Measurements from ENCODE around the gene KIF13A. TPM values are rescaled to one million over a fixed set of nuclear protein-coding genes. Genes with fewer than 3 reads are reported as not detected.
"Not testable (repeated sequence)": the region's sequence is repeated elsewhere in the genome, so short reads cannot be mapped to it uniquely, and the experiment has no call there.

KIF13A gene
- total RNA-seq, 1 experiment from 2014 or later: 14.1 TPM

DNA sequence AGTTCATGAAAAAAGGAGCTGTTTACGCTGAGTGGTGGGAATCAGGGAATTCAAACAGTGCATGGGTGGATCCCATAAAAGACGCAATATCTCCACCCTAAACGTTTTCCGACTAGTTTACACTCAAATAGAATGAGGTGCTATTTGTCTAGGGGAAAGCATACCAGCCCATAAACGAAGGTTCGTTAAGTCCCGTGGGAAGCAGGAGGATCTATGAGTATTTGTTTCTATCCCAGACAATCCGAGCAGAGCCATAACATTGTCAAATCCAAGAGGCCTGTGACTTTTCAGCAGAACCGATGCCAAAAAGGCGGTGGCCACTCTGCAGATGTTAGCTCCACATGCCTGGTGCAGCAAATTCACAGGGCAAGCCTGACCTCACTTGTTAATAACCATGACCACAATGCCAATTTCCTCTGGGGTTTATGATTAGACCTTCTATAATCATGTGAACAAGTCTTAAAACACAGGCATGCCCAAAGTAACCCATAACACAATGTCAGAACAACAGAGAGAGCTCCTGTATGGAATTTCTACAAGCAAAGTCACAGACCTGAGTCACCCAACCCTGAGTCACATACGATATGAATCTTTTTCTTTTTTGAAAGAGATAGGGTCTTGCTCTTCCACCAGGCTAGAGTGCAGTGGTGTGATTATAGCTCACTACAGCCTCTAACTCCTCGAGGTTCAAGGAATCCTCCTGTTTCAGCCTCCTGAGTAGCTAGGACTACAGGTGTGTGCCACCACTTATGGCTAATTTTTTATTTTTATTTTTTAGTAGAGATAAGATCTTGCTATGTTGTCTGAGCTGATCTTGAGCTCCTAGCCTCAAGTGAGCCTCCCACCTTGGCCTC, 123.3 kb downstream of the KIF13A start:
- BruUV-seq (replicated peaks): no TSS peak
- H3K9me3 Mint-ChIP-seq (ENCODE audit: low read depth, unreplicated experiment): no peaks in the 10 kb centered on the region
- no peak for TF ChIP-seq CTCF (IDR thresholded peaks at IDR 0.05; ENCODE audit: unreplicated experiment)
- DNase-seq: no peak
- H3K36me3 Mint-ChIP-seq (ENCODE audit: insufficient read depth, unreplicated experiment): no peaks in the 10 kb centered on the region
- intact Hi-C loops (cut with micrococcal nuclease; ENCODE audit: unreplicated experiment): loop anchor here (10.0 kb wide), 1 partner anchor 121 kb away; the partner anchor contains the start of gene KIF13A
- H3K27ac Mint-ChIP-seq (ENCODE audit: unreplicated experiment): no peak overlapping the region
- CTCF ChIA-PET: interaction anchor here (0.5 to 0.7 kb wide), 3 partner anchors 14 to 65 kb away, joined by 3 to 4 read pairs (median 3); no protein-coding TSS in a partner anchor
- H3K4me3 Mint-ChIP-seq (ENCODE audit: low read depth, unreplicated experiment): no peak overlapping the region
- no peaks in the 10 kb centered on the region for H3K27me3 Mint-ChIP-seq (ENCODE audit: unreplicated experiment)
- H3K4me1 Mint-ChIP-seq (ENCODE audit: low read depth, unreplicated experiment): peaks cover 9% of the 10 kb centered on the region

DNA sequence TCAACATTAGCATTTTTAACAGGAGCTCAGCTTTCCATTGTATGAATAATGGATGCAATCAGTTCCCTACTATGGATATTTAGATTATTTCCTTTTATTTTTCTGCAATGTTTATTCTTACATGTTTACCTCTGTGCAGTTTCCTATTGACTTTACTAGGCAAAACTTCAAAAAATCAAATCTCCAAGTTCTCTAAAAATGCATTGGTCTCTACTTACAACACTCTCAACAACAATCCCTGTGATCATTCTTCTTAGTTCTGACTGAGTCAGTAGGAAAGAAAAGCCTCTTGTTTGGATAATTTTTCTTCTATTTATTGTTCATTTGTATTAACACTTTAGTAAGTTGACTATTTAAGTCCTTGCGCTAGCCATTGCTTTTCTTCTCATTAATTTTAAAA, 126.1 kb downstream of the KIF13A start:
- H3K4me1 Mint-ChIP-seq (ENCODE audit: low read depth, unreplicated experiment): no peaks in the 10 kb centered on the region
- H3K27me3 Mint-ChIP-seq (ENCODE audit: unreplicated experiment): no peaks in the 10 kb centered on the region
- no peaks in the 10 kb centered on the region for H3K36me3 Mint-ChIP-seq (ENCODE audit: insufficient read depth, unreplicated experiment)
- BruUV-seq (replicated peaks): no TSS peak
- TF ChIP-seq CTCF (IDR thresholded peaks at IDR 0.05; ENCODE audit: unreplicated experiment): no peak
- DNase-seq: no peak
- H3K27ac Mint-ChIP-seq (ENCODE audit: unreplicated experiment): no peak overlapping the region
- no peak overlapping the region for H3K4me3 Mint-ChIP-seq (ENCODE audit: low read depth, unreplicated experiment)
- CTCF ChIA-PET: no interaction called here
- H3K9me3 Mint-ChIP-seq (ENCODE audit: low read depth, unreplicated experiment): no peaks in the 10 kb centered on the region
- intact Hi-C loops (cut with micrococcal nuclease; ENCODE audit: unreplicated experiment): loop anchor here (10.0 kb wide), 1 partner anchor 123 kb away; the partner anchor contains the start of gene KIF13A

DNA sequence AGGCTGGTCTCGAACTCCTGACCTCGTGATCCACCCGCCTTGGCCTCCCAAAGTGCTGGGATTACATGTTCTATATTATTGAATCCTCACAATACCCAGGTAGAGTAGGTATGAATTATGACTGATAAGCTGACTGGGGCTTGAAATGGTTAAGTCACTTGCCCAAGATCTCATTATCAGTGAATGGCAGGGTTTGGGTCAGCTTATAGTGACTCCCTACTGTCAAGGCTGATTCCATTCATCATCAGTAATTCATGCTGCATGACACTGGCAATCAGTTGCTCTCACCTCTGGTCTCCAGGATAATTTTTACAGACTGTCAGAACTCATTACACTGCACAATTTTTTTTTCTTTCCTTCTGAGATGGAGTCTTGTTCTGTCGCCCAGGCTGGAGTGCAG, 127.6 kb downstream of the KIF13A start:
- Mint-ChIP-seq H3K9me3 (ENCODE audit: low read depth, unreplicated experiment) (no peaks in the 10 kb centered on the region), H3K36me3 (ENCODE audit: insufficient read depth, unreplicated experiment) (no peaks in the 10 kb centered on the region), H3K27ac (ENCODE audit: unreplicated experiment) (no peak overlapping the region), H3K4me1 (ENCODE audit: low read depth, unreplicated experiment) (no peaks in the 10 kb centered on the region), H3K4me3 (ENCODE audit: low read depth, unreplicated experiment) (no peak overlapping the region), H3K27me3 (ENCODE audit: unreplicated experiment) (no peaks in the 10 kb centered on the region)
- no TSS peak for BruUV-seq (replicated peaks)
- no peak for DNase-seq
- CTCF ChIA-PET: no interaction called here
- no peak for TF ChIP-seq CTCF (IDR thresholded peaks at IDR 0.05; ENCODE audit: unreplicated experiment)
- intact Hi-C loops (cut with micrococcal nuclease; ENCODE audit: unreplicated experiment): loop anchor here (10.0 kb wide), 1 partner anchor 125 kb away; the partner anchor contains the start of gene KIF13A

- H3K36me3 Mint-ChIP-seq (ENCODE audit: insufficient read depth, unreplicated experiment): no peaks in the 10 kb centered on the region
- no peak overlapping the region for H3K4me3 Mint-ChIP-seq (ENCODE audit: low read depth, unreplicated experiment)
- H3K27me3 Mint-ChIP-seq (ENCODE audit: unreplicated experiment): no peaks in the 10 kb centered on the region
- no peaks in the 10 kb centered on the region for H3K4me1 Mint-ChIP-seq (ENCODE audit: low read depth, unreplicated experiment)
- intact Hi-C loops (cut with micrococcal nuclease; ENCODE audit: unreplicated experiment): no loop called here
- DNase-seq: no peak
- TF ChIP-seq CTCF (IDR thresholded peaks at IDR 0.05; ENCODE audit: unreplicated experiment): no peak
- no peaks in the 10 kb centered on the region for H3K9me3 Mint-ChIP-seq (ENCODE audit: low read depth, unreplicated experiment)
- H3K27ac Mint-ChIP-seq (ENCODE audit: unreplicated experiment): no peak overlapping the region
- CTCF ChIA-PET: no interaction called here
- BruUV-seq (replicated peaks): no TSS peak
Observed at GRCh38 chr6:17858584-17858983, 128.9 kb downstream of the KIF13A start.

- CTCF ChIA-PET; BruUV-seq (replicated peaks); H3K27me3 Mint-ChIP-seq (ENCODE audit: unreplicated experiment); H3K36me3 Mint-ChIP-seq (ENCODE audit: insufficient read depth, unreplicated experiment); intact Hi-C loops (cut with micrococcal nuclease; ENCODE audit: unreplicated experiment); H3K4me3 Mint-ChIP-seq (ENCODE audit: low read depth, unreplicated experiment); H3K9me3 Mint-ChIP-seq (ENCODE audit: low read depth, unreplicated experiment); H3K27ac Mint-ChIP-seq (ENCODE audit: unreplicated experiment); DNase-seq; H3K4me1 Mint-ChIP-seq (ENCODE audit: low read depth, unreplicated experiment): not testable (repeated sequence)
Observed at GRCh38 chr6:17857188-17857587, 130.2 kb downstream of the KIF13A start.

All from Calu3 (cell line).